ENCODE results near the gene SPEF1.
A peak's percentile ranks its signal among the peaks of the same experiment; 100 is the strongest.
"Not testable (repeated sequence)": the region's sequence is repeated elsewhere in the genome, so short reads cannot be mapped to it uniquely, and the experiment has no call there.

Gene SPEF1

GRCh38 chr20:3795511-3796468, 14.5 kb upstream of the SPEF1 start, which contains the start of gene CDC25B:
Gene CDC25B, plus strand, starts transcription at chr20:3796310. Its CDS starts 222 bp downstream, at chr20:3796532.
- peaks cover 11% of the 10 kb centered on the region for H3K4me1 ChIP-seq (ENCODE audit: insufficient read depth, insufficient read length)
- no peaks in the 10 kb centered on the region for H3K9me3 ChIP-seq (ENCODE audit: insufficient read depth, low read length)
- TF ChIP-seq SUZ12 (IDR thresholded peaks at IDR 0.05; ENCODE audit: extremely low read depth, insufficient read depth, insufficient read length), result no peak
- TF ChIP-seq ZNF274 (IDR thresholded peaks at IDR 0.05; ENCODE audit: low read depth, low read length), result no peak
- TF ChIP-seq YY1 (IDR thresholded peaks at IDR 0.05; ENCODE audit: insufficient read depth, insufficient read length), result no peak
- H3K36me3 ChIP-seq (ENCODE audit: insufficient read depth, insufficient read length, low read length), result peaks cover 19% of the 10 kb centered on the region
- peak within 1 kb of the TSS; percentile 78 for H3K4me3 ChIP-seq (ENCODE audit: insufficient read length, low read depth)
- H3K27me3 ChIP-seq (ENCODE audit: insufficient read depth, insufficient read length), result no peaks in the 10 kb centered on the region
- peak within 1 kb of the TSS; percentile 93 for H3K9ac ChIP-seq (ENCODE audit: insufficient read length, low read depth)
- no peak for DNase-seq (ENCODE audit: low read depth, low spot score)

GRCh38 chr20:3794701-3795420, 13.6 kb upstream of the SPEF1 start:
- no peak overlapping the region for H3K4me3 ChIP-seq (ENCODE audit: insufficient read length, low read depth)
- no peak overlapping the region for H3K9ac ChIP-seq (ENCODE audit: insufficient read length, low read depth)
- no peaks in the 10 kb centered on the region for H3K9me3 ChIP-seq (ENCODE audit: insufficient read depth, low read length)
- no peak for DNase-seq (ENCODE audit: low read depth, low spot score)
- H3K36me3 ChIP-seq (ENCODE audit: insufficient read depth, insufficient read length, low read length), result peaks cover 11% of the 10 kb centered on the region
- TF ChIP-seq ZNF274 (IDR thresholded peaks at IDR 0.05; ENCODE audit: low read depth, low read length), result no peak
- TF ChIP-seq SUZ12 (IDR thresholded peaks at IDR 0.05; ENCODE audit: extremely low read depth, insufficient read depth, insufficient read length), result no peak
- TF ChIP-seq YY1 (IDR thresholded peaks at IDR 0.05; ENCODE audit: insufficient read depth, insufficient read length), result no peak
- H3K4me1 ChIP-seq (ENCODE audit: insufficient read depth, insufficient read length), result peaks cover 5% of the 10 kb centered on the region
- no peaks in the 10 kb centered on the region for H3K27me3 ChIP-seq (ENCODE audit: insufficient read depth, insufficient read length)

GRCh38 chr20:3794168-3794567, 12.9 kb upstream of the SPEF1 start:
- not testable (repeated sequence) for H3K9ac ChIP-seq (ENCODE audit: insufficient read length, low read depth); H3K4me1 ChIP-seq (ENCODE audit: insufficient read depth, insufficient read length); DNase-seq (ENCODE audit: low read depth, low spot score); H3K4me3 ChIP-seq (ENCODE audit: insufficient read length, low read depth); H3K27me3 ChIP-seq (ENCODE audit: insufficient read depth, insufficient read length); H3K9me3 ChIP-seq (ENCODE audit: insufficient read depth, low read length)
- peaks cover 10% of the 10 kb centered on the region for H3K36me3 ChIP-seq (ENCODE audit: insufficient read depth, insufficient read length, low read length)

- not testable (repeated sequence) for H3K9ac ChIP-seq (ENCODE audit: insufficient read length, low read depth); H3K9me3 ChIP-seq (ENCODE audit: insufficient read depth, low read length); H3K4me3 ChIP-seq (ENCODE audit: insufficient read length, low read depth); DNase-seq (ENCODE audit: low read depth, low spot score); H3K4me1 ChIP-seq (ENCODE audit: insufficient read depth, insufficient read length)
- Histone ChIP-seq H3K36me3 (ENCODE audit: insufficient read depth, insufficient read length, low read length) (peaks cover 13% of the 10 kb centered on the region), H3K27me3 (ENCODE audit: insufficient read depth, insufficient read length) (peaks cover 16% of the 10 kb centered on the region)
Measured at GRCh38 chr20:3789201-3789600, 8.0 kb upstream of the SPEF1 start.

GRCh38 chr20:3788685-3789155, 7.5 kb upstream of the SPEF1 start:
- no peaks in the 10 kb centered on the region; the same call in 1 of the 2 replicates for H3K9me3 ChIP-seq (ENCODE audit: insufficient read depth, low read length)
- peaks cover 16% of the 10 kb centered on the region for H3K27me3 ChIP-seq (ENCODE audit: insufficient read depth, insufficient read length)
- H3K4me3 ChIP-seq (ENCODE audit: insufficient read length, low read depth), result no peak overlapping the region
- peaks cover 8% of the 10 kb centered on the region for H3K4me1 ChIP-seq (ENCODE audit: insufficient read depth, insufficient read length)
- peaks cover 15% of the 10 kb centered on the region for H3K36me3 ChIP-seq (ENCODE audit: insufficient read depth, insufficient read length, low read length)
- H3K9ac ChIP-seq (ENCODE audit: insufficient read length, low read depth), result no peak overlapping the region
- TF ChIP-seq YY1 (IDR thresholded peaks at IDR 0.05; ENCODE audit: insufficient read depth, insufficient read length) (no peak), SUZ12 (IDR thresholded peaks at IDR 0.05; ENCODE audit: extremely low read depth, insufficient read depth, insufficient read length) (no peak), ZNF274 (IDR thresholded peaks at IDR 0.05; ENCODE audit: low read depth, low read length) (no peak)
- DNase-seq (ENCODE audit: low read depth, low spot score), result no peak

- Histone ChIP-seq H3K9ac (ENCODE audit: insufficient read length, low read depth) (no peak overlapping the region), H3K27me3 (ENCODE audit: insufficient read depth, insufficient read length) (peaks cover 16% of the 10 kb centered on the region), H3K9me3 (ENCODE audit: insufficient read depth, low read length) (no peaks in the 10 kb centered on the region; the same call in 1 of the 2 replicates), H3K36me3 (ENCODE audit: insufficient read depth, insufficient read length, low read length) (peaks cover 19% of the 10 kb centered on the region), H3K4me1 (ENCODE audit: insufficient read depth, insufficient read length) (peaks cover 8% of the 10 kb centered on the region), H3K4me3 (ENCODE audit: insufficient read length, low read depth) (no peak overlapping the region)
- no peak for TF ChIP-seq SUZ12 (IDR thresholded peaks at IDR 0.05; ENCODE audit: extremely low read depth, insufficient read depth, insufficient read length)
- TF ChIP-seq YY1 (IDR thresholded peaks at IDR 0.05; ENCODE audit: insufficient read depth, insufficient read length), result no peak
- no peak for TF ChIP-seq ZNF274 (IDR thresholded peaks at IDR 0.05; ENCODE audit: low read depth, low read length)
- no peak for DNase-seq (ENCODE audit: low read depth, low spot score)
Measured at GRCh38 chr20:3787324-3788014, 6.2 kb upstream of the SPEF1 start.

Data from NT2/D1 (cell line).